Common myeloid progenitor, CD34-positive (primary cell): ENCODE results near the gene SP4.

ENCODE experiments used
- CTCF ChIA-PET: fragments of 350-600 bp; sonication (Branson Sonifier 250); formaldehyde crosslinking; loops from one replicate; lab custom pipeline; 2021; ENCODE audit warnings: antibody characterized with exemption; lab: Charles Lee
- POLR2A ChIA-PET: fragments of 350-600 bp; sonication (Branson Sonifier 250); formaldehyde crosslinking; loops from one replicate; lab custom pipeline; 2021; ENCODE audit warnings: antibody characterized with exemption; lab: Charles Lee
- DNase-seq, 3 donors: peaks; one replicate each; pipeline versions ENCODE4 v3.0.0 to v3.0.0-alpha.2; 2013
- H3K27ac ChIP-seq, 2 experiments: 1 replicate in 1 of 2; 2 replicates in 1 of 2; pipeline ENCODE4 v1.7.0; 2013; ENCODE audit warnings: inconsistent platforms in 2 of 2, low read length in 2 of 2, mild to moderate bottlenecking in 2 of 2, low read depth in 1 of 2, moderate library complexity in 1 of 2; ENCODE audit not compliant: severe bottlenecking in 2 of 2, insufficient read depth in 1 of 2, poor library complexity in 1 of 2
- H3K27me3 ChIP-seq, 5 experiments: replicated peaks in 2 of 5; 1 replicate in 3 of 5; 2 replicates in 2 of 5; pipeline versions ENCODE4 v1.6.1 to v1.7.0; 2013; ENCODE audit warnings: low read length in 4 of 5, mild to moderate bottlenecking in 2 of 5, moderate library complexity in 2 of 5, inconsistent platforms in 1 of 5; ENCODE audit not compliant: insufficient read depth in 5 of 5, control insufficient read depth in 4 of 5
- H3K36me3 ChIP-seq, 4 experiments: 1 replicate in 2 of 4; 2 replicates in 2 of 4; pipeline versions ENCODE4 v1.6.1 to v1.7.0; 2013; ENCODE audit warnings: low read length in 3 of 4, control low read depth in 1 of 4, mild to moderate bottlenecking in 1 of 4; ENCODE audit not compliant: control insufficient read depth in 4 of 4, insufficient read depth in 4 of 4
- H3K4me1 ChIP-seq, 4 experiments: 1 replicate in 3 of 4; 2 replicates in 1 of 4; pipeline versions ENCODE4 v1.6.1 to v1.7.1; 2013; ENCODE audit warnings: low read length in 3 of 4, mild to moderate bottlenecking in 3 of 4, control low read depth in 1 of 4, inconsistent platforms in 1 of 4, moderate library complexity in 1 of 4; ENCODE audit not compliant: control insufficient read depth in 4 of 4, insufficient read depth in 4 of 4; ENCODE audit errors: control extremely low read depth in 1 of 4
- H3K4me3 ChIP-seq, 7 experiments: 1 replicate in 4 of 7; 2 replicates in 3 of 7; pipeline versions ENCODE4 v1.5.1 to v1.7.0; 2013; ENCODE audit warnings: mild to moderate bottlenecking in 7 of 7, low read length in 6 of 7, moderate library complexity in 6 of 7, inconsistent platforms in 2 of 7, low read depth in 2 of 7, control low read depth in 1 of 7; ENCODE audit not compliant: insufficient read depth in 4 of 7, control insufficient read depth in 1 of 7; ENCODE audit errors: extremely low read depth in 1 of 7
- H3K9me3 ChIP-seq, 5 experiments: 1 replicate in 4 of 5; 2 replicates in 1 of 5; pipeline versions ENCODE4 v1.6.1 to v1.7.1; 2013; ENCODE audit warnings: low read length in 4 of 5, mild to moderate bottlenecking in 2 of 5, inconsistent platforms in 1 of 5, low read depth in 1 of 5, moderate library complexity in 1 of 5; ENCODE audit not compliant: control insufficient read depth in 4 of 5, insufficient read depth in 2 of 5; ENCODE audit errors: control extremely low read depth in 1 of 5
- WGBS: methylation state at CpG from one replicate; pipeline ENCODE4 v1.1.5; 2013; ENCODE audit not compliant: insufficient coverage; 5-methylcytosine and 5-hydroxymethylcytosine counted together

The SP4 gene

GRCh38 chr7:21486511-21486910 is 58.6 kb downstream of the SP4 start:
- Histone ChIP-seq H3K27me3 (no peaks in the 10 kb centered on the region), H3K9me3 (peaks cover 0 to 7% (median 0%) of the 10 kb centered on the region in 5 experiments), H3K36me3 (peaks cover 9 to 22% (median 12%) of the 10 kb centered on the region in 4 experiments), H3K27ac (no peak overlapping the region), H3K4me3 (no peak overlapping the region), H3K4me1 (no peaks in the 10 kb centered on the region)
- CTCF ChIA-PET, result no interaction called here
- DNase-seq, result no peak
- POLR2A ChIA-PET, result no interaction called here
- WGBS, result no CpG with 5 or more reads among the region's 2 CpGs

- H3K9me3 ChIP-seq, result peaks cover 8 to 66% (median 16%) of the 10 kb centered on the region in 5 experiments
- DNase-seq, result no peak
- peaks cover 5 to 33% (median 14%) of the 10 kb centered on the region in 4 experiments for H3K36me3 ChIP-seq
- H3K27me3 ChIP-seq, result no peaks in the 10 kb centered on the region
- no peak overlapping the region for H3K4me3 ChIP-seq
- H3K4me1 ChIP-seq, result no peaks in the 10 kb centered on the region
- ChIA-PET CTCF (no interaction called here), POLR2A (no interaction called here)
- no peak overlapping the region for H3K27ac ChIP-seq
These were observed 67.8 kb downstream of the SP4 start for GRCh38 chr7:21495731-21496130.

- no peaks in the 10 kb centered on the region for H3K4me1 ChIP-seq
- peaks cover 10 to 65% (median 16%) of the 10 kb centered on the region in 5 experiments for H3K9me3 ChIP-seq
- no peak overlapping the region for H3K27ac ChIP-seq
- ChIA-PET CTCF (no interaction called here), POLR2A (no interaction called here)
- no peak overlapping the region for H3K4me3 ChIP-seq
- H3K27me3 ChIP-seq, result no peaks in the 10 kb centered on the region
- DNase-seq, result no peak
- peaks cover 3 to 35% (median 11%) of the 10 kb centered on the region in 4 experiments for H3K36me3 ChIP-seq
These were observed 69.2 kb downstream of the SP4 start for GRCh38 chr7:21497072-21497471.

GRCh38 chr7:21500117-21500832 is 72.4 kb downstream of the SP4 start:
- 100% methylated on average over 3 of the region's 6 CpGs for WGBS
- no peaks in the 10 kb centered on the region for H3K4me1 ChIP-seq
- peaks cover 7 to 38% (median 12%) of the 10 kb centered on the region in 5 experiments for H3K9me3 ChIP-seq
- H3K27ac ChIP-seq, result no peak overlapping the region
- POLR2A ChIA-PET, result no interaction called here
- no peak overlapping the region for H3K4me3 ChIP-seq
- no peak for DNase-seq
- H3K27me3 ChIP-seq, result no peaks in the 10 kb centered on the region
- peaks cover 8 to 37% (median 11%) of the 10 kb centered on the region in 4 experiments for H3K36me3 ChIP-seq
- CTCF ChIA-PET, result interaction anchor here (1.2 kb wide), 1 partner anchor 27 kb away, joined by 4 read pairs; no protein-coding TSS in a partner anchor

GRCh38 chr7:21504021-21504420 is 76.1 kb downstream of the SP4 start:
- ChIA-PET CTCF (no interaction called here), POLR2A (no interaction called here)
- Histone ChIP-seq H3K27me3 (no peaks in the 10 kb centered on the region), H3K9me3 (peaks cover 3 to 15% (median 4%) of the 10 kb centered on the region in 5 experiments), H3K27ac (no peak overlapping the region), H3K4me3 (no peak overlapping the region), H3K4me1 (no peaks in the 10 kb centered on the region), H3K36me3 (peaks cover 5 to 35% (median 12%) of the 10 kb centered on the region in 4 experiments)
- no peak for DNase-seq
- WGBS, result 100% methylated on average over 1 of the region's 2 CpGs

- POLR2A ChIA-PET, result no interaction called here
- peak; percentile 17 to 34 (median 31) for DNase-seq
- no peak overlapping the region for H3K4me3 ChIP-seq
- H3K36me3 ChIP-seq, result peaks cover 4 to 28% (median 10%) of the 10 kb centered on the region in 4 experiments
- no peak overlapping the region for H3K27ac ChIP-seq
- H3K27me3 ChIP-seq, result no peaks in the 10 kb centered on the region
- CTCF ChIA-PET, result interaction anchor here (1.0 to 3.9 kb wide), 4 partner anchors 13 to 254 kb away, joined by 3 to 17 read pairs (median 5); no protein-coding TSS in a partner anchor
- H3K9me3 ChIP-seq, result peaks cover 0 to 6% (median 3%) of the 10 kb centered on the region in 5 experiments
- no peaks in the 10 kb centered on the region for H3K4me1 ChIP-seq
- WGBS, result 98% methylated on average over 6 of the region's 8 CpGs
These were observed 79.9 kb downstream of the SP4 start for GRCh38 chr7:21507627-21508343.

- Histone ChIP-seq H3K27ac (no peak overlapping the region), H3K9me3 (peaks cover 0 to 6% (median 3%) of the 10 kb centered on the region in 5 experiments), H3K36me3 (peaks cover 4 to 27% (median 10%) of the 10 kb centered on the region in 4 experiments), H3K4me3 (no peak overlapping the region), H3K4me1 (no peaks in the 10 kb centered on the region), H3K27me3 (no peaks in the 10 kb centered on the region)
- no peak for DNase-seq
- ChIA-PET POLR2A (no interaction called here), CTCF (interaction anchor here (0.6 to 3.9 kb wide), 2 partner anchors 252 to 1545 kb away, joined by 3 to 17 read pairs; no protein-coding TSS in a partner anchor)
- no CpG with 5 or more reads among the region's 3 CpGs for whole genome bisulfite sequencing
These were observed 80.7 kb downstream of the SP4 start for GRCh38 chr7:21508538-21508937.
